Upper lobe of left lung (tissue), 6 donors: ENCODE measurements around the gene AHDC1. TPM values are rescaled to one million over a fixed set of nuclear protein-coding genes. Genes with fewer than 3 reads are reported as not detected.
A peak's percentile ranks its signal among the peaks of the same experiment; 100 is the strongest.

Experiments used
- ATAC-seq, 2 donors: fragments of 200-7000 bp; cut with Tn5 transposase; one replicate each; pipeline ENCODE4 v1.9.1; 2022; ENCODE audit warnings: mild to moderate bottlenecking in 2 of 2, moderate library complexity in 2 of 2; ENCODE audit not compliant: low FRiP score in 2 of 2
- DNase-seq, 2 donors: peaks; one replicate each; pipeline ENCODE4 v3.0.0-alpha.2; 2019 to 2020
- H3K27ac ChIP-seq, 4 donors: fragments of 200-600 bp; sonication (generic); one replicate each; pipeline ENCODE4 v1.5.1; 2016 to 2019
- H3K27me3 ChIP-seq, 4 donors: fragments of 200-600 bp; sonication (generic); one replicate each; pipeline ENCODE4 v1.5.1; 2017 to 2019
- H3K36me3 ChIP-seq, 4 donors: fragments of 200-600 bp; sonication (generic); one replicate each; pipeline ENCODE4 v1.5.1; 2016 to 2019
- H3K4me1 ChIP-seq, 4 donors: fragments of 200-600 bp; sonication (generic); one replicate each; pipeline ENCODE4 v1.5.1; 2018 to 2019
- H3K4me3 ChIP-seq, 4 donors: fragments of 200-600 bp; sonication (generic); one replicate each; pipeline ENCODE4 v1.5.1; 2017 to 2019; ENCODE audit warnings: mild to moderate bottlenecking in 2 of 4, moderate library complexity in 1 of 4
- H3K9me3 ChIP-seq, 4 donors: fragments of 200-600 bp; sonication (generic); one replicate each; pipeline ENCODE4 v1.5.1; 2018 to 2019
- EP300 ChIP-seq, 4 donors: sonication (generic); formaldehyde crosslinking; IDR thresholded peaks; one replicate each; pipeline ENCODE4 v1.5.1; 2017; ENCODE audit warnings: antibody characterized with exemption in 4 of 4, control low read depth in 2 of 4
- POLR2A ChIP-seq, 4 donors: fragments of 450-650 bp; IDR thresholded peaks; one replicate each; pipeline ENCODE4 v1.5.1; 2016 to 2017; ENCODE audit warnings: antibody characterized with exemption in 4 of 4, mild to moderate bottlenecking in 2 of 4
- POLR2AphosphoS5 ChIP-seq, 2 donors: sonication (generic); formaldehyde crosslinking; IDR thresholded peaks; one replicate each; pipeline ENCODE4 v1.5.1; 2017; ENCODE audit warnings: antibody characterized with exemption in 2 of 2
- WGBS, 2 donors: methylation state at CpG; one replicate each; pipeline ENCODE4 v1.1.5; 2017 to 2018; 5-methylcytosine and 5-hydroxymethylcytosine counted together
- total RNA-seq, 6 donors: library from RNA; depleted of rRNA in 4 of 6; stranded (reverse); fragments of >200 nt in 4 of 6; gene quantifications; one replicate each; pipeline versions ENCODE4 v1.1.0 to v1.2.1, GENCODE V29; 2016 to 2021
- TF ChIP-seq, protein P1 (sequence below), 6 experiments: fragments of 450-650 bp in 4 of 6; fragments of 200-600 bp in 2 of 6; sonication (generic) in 2 of 6; IDR thresholded peaks; one replicate each; pipeline ENCODE4 v1.5.1; 2016 to 2019; ENCODE audit warnings: antibody characterized with exemption in 6 of 6
- donor health status: DM: no; HTN: no; CAD: no; lungs with moderate emphysema.
- donor health status: DM: no; HTN: yes; CAD: no; lungs with severe emphysema.

Gene AHDC1
- total RNA-seq, 6 donors from 2014 or later = 10.8 to 43.4 (median 26.2) TPM

DNA sequence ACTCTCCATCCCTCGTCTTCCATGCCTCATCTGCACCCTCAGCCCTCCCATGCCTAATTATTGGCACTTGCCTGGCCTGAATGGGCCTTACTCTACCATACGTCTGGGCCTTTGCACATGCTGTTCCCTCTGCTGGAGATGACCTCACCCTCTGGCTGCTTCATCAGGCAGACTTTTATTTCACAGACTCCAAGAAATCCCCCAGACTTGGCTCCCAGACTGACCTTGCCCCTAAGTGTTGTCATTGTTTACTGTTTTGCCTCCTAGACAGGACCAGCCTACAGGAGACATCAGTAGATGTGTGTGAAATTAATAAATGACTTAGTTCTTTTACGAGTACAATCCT, 5.2 kb upstream of the AHDC1 start:
- Histone ChIP-seq H3K4me3 (no peak overlapping the region), H3K27me3 (no peaks in the 10 kb centered on the region), H3K4me1 (peaks cover 14 to 36% (median 28%) of the 10 kb centered on the region in 4 donors), H3K27ac (peak overlapping the region in 3 of 4 donors; percentile 28 to 69 (median 55)), H3K36me3 (peaks cover 0 to 27% (median 14%) of the 10 kb centered on the region in 4 donors), H3K9me3 (no peaks in the 10 kb centered on the region)
- WGBS, 2 donors = 47 to 55% methylated on average over 3 of the region's 3 CpGs
- no peak for DNase-seq
- peak in 1 of 2 donors; percentile 20 for ATAC-seq
- TF ChIP-seq EP300 (IDR thresholded peaks at IDR 0.05) (peak in 2 of 4 donors; percentile 49 to 55), POLR2A (IDR thresholded peaks at IDR 0.05) (no peak)

DNA sequence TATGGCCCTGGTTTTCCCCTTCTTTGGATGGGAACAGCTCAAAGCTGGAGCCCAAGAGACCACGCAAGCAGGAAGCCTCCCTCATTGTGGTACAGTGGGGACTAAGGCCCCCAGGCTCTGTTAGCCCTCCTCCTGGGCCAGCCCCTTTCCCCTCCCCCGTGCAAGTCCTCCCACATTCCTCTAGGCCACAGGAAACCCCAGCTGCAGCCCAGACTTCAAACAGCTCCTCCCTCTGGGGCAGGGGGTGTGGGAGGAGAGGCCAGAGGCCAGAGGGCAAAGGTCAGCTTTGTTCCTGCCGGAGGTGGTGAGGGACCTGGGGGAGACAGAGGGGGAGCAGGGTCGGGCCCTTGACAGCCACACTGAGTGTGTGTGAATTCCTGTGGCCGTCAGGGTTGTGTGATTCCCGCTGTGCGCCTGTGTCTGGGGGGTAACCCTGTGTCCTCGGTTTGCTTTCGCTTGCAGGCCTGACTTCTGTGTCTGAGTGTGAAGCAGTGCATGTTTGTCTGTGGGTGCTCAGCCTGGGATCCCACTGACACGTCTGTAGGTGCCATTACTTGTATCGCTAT, 3.4 kb upstream of the AHDC1 start:
- H3K4me1 ChIP-seq = peaks cover 18 to 47% (median 32%) of the 10 kb centered on the region in 4 donors
- H3K4me3 ChIP-seq = no peak overlapping the region
- DNase-seq = no peak
- TF ChIP-seq, protein P1, sequence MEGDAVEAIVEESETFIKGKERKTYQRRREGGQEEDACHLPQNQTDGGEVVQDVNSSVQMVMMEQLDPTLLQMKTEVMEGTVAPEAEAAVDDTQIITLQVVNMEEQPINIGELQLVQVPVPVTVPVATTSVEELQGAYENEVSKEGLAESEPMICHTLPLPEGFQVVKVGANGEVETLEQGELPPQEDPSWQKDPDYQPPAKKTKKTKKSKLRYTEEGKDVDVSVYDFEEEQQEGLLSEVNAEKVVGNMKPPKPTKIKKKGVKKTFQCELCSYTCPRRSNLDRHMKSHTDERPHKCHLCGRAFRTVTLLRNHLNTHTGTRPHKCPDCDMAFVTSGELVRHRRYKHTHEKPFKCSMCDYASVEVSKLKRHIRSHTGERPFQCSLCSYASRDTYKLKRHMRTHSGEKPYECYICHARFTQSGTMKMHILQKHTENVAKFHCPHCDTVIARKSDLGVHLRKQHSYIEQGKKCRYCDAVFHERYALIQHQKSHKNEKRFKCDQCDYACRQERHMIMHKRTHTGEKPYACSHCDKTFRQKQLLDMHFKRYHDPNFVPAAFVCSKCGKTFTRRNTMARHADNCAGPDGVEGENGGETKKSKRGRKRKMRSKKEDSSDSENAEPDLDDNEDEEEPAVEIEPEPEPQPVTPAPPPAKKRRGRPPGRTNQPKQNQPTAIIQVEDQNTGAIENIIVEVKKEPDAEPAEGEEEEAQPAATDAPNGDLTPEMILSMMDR (IDR thresholded peaks at IDR 0.05) = no peak
- TF ChIP-seq EP300 (IDR thresholded peaks at IDR 0.05) (no peak), POLR2A (IDR thresholded peaks at IDR 0.05) (no peak), POLR2AphosphoS5 (IDR thresholded peaks at IDR 0.05) (no peak)
- H3K27ac ChIP-seq = peak overlapping the region in 1 of 4 donors; percentile 16
- 67 to 89% methylated on average over 8 to 11 of the region's 11 CpGs for WGBS, 2 donors
- H3K27me3 ChIP-seq = no peaks in the 10 kb centered on the region
- H3K9me3 ChIP-seq = no peaks in the 10 kb centered on the region
- no peak for ATAC-seq
- H3K36me3 ChIP-seq = peaks cover 0 to 11% (median 0%) of the 10 kb centered on the region in 4 donors

DNA sequence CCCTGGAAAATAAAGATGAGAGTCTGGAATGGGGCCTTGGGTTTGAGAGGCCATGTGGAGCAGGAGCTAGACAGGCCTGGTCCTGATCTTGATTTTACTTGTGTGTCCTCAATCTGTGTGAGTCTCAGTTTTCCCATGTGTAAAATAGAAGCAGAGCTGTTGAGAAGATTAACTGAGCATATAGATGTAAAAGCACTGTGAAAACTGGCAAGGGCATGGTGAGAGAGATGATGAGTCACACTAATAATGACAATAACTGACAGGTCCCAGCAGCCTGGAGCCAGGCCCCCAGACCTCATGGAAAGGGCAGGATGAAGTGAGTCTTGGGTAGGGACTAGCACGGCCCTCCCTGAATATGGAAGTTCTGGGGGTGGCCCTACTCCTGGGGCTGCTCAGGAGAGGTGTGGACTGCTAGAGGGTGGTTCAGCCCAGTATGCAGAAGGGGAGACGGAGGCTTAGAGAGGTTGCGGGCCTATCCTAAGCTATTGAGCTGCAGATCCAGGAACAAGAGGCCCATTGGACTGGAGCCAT, 2.8 kb upstream of the AHDC1 start:
- no peak for DNase-seq
- no peaks in the 10 kb centered on the region for H3K9me3 ChIP-seq
- TF ChIP-seq POLR2A (IDR thresholded peaks at IDR 0.05) = no peak
- TF ChIP-seq, protein P1 (IDR thresholded peaks at IDR 0.05) = peak in 1 of 6 experiments; percentile 6
- TF ChIP-seq POLR2AphosphoS5 (IDR thresholded peaks at IDR 0.05) = no peak
- TF ChIP-seq EP300 (IDR thresholded peaks at IDR 0.05) = no peak
- peaks cover 24 to 52% (median 38%) of the 10 kb centered on the region in 4 donors for H3K4me1 ChIP-seq
- H3K27me3 ChIP-seq = no peaks in the 10 kb centered on the region
- H3K27ac ChIP-seq = peak overlapping the region in 1 of 4 donors; percentile 13
- ATAC-seq = no peak
- 40 to 71% methylated on average over 1 to 3 of the region's 3 CpGs for WGBS, 2 donors
- no peak overlapping the region for H3K4me3 ChIP-seq
- peaks cover 0 to 5% (median 0%) of the 10 kb centered on the region in 4 donors for H3K36me3 ChIP-seq

DNA sequence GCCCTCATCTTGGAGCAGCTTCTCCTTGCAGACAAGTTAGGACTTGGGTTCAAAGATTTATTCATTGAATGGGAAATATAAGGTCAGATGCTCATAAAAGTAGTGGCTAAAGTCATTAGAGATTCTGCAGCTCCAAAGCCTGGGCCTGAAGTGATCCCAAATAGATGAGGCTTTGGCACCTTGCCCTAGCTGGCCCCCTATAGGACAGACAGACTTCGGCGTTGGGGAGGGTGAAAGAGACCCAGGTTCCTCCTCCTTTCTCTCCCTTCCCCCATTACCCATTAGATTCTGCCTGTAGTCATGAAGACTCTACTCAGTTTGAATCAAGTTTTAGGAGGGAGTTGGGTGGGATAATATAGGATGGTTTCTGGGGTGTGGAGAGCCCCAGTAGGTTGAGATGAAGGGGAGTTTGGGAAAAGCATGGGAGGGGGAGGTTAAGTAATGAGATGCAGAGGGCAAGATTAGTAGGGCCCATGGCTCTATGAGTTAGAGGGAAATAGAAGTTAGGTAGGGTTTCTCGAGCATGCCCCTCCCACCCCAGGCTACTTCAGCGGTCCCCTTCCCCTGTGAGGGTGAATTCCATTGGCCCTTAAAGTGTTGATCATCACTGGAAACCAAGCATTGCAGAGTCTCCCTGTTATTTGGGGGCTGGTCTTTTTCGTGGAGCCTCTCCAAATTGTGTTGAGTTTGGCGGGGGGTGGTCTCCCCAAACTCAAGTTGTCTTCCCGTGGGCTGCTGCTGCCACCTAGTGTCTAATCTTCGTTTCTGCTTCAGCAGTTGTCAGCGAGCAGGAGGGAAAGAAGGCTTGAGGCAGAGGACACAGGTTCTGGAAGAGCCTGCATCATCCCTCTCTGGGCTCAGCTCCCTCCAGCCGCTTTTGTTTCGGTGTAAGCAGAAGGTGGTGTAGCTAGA, 2.1 kb upstream of the AHDC1 start:
- DNase-seq = peak in 1 of 2 donors; percentile 52
- H3K36me3 ChIP-seq = no peaks in the 10 kb centered on the region
- H3K27ac ChIP-seq = peak overlapping the region in 1 of 4 donors; percentile 13

More for the DNA sequence above, 2.1 kb upstream of the AHDC1 start:
- no peak for ATAC-seq
- H3K4me3 ChIP-seq = no peak overlapping the region
- no peaks in the 10 kb centered on the region for H3K9me3 ChIP-seq
- peaks cover 31 to 60% (median 45%) of the 10 kb centered on the region in 4 donors for H3K4me1 ChIP-seq
- TF ChIP-seq EP300 (IDR thresholded peaks at IDR 0.05) = no peak
- TF ChIP-seq, protein P1 (IDR thresholded peaks at IDR 0.05) = peak; percentile 70 to 88 (median 76)
- 10 to 16% methylated on average over 8 to 11 of the region's 11 CpGs for WGBS, 2 donors
- no peaks in the 10 kb centered on the region for H3K27me3 ChIP-seq
